ENCODE measurements around the gene ATP7A.

GRCh38 chrX:78037881-78038280 is 127.4 kb downstream of the ATP7A start:
- TF ChIP-seq, protein P1, sequence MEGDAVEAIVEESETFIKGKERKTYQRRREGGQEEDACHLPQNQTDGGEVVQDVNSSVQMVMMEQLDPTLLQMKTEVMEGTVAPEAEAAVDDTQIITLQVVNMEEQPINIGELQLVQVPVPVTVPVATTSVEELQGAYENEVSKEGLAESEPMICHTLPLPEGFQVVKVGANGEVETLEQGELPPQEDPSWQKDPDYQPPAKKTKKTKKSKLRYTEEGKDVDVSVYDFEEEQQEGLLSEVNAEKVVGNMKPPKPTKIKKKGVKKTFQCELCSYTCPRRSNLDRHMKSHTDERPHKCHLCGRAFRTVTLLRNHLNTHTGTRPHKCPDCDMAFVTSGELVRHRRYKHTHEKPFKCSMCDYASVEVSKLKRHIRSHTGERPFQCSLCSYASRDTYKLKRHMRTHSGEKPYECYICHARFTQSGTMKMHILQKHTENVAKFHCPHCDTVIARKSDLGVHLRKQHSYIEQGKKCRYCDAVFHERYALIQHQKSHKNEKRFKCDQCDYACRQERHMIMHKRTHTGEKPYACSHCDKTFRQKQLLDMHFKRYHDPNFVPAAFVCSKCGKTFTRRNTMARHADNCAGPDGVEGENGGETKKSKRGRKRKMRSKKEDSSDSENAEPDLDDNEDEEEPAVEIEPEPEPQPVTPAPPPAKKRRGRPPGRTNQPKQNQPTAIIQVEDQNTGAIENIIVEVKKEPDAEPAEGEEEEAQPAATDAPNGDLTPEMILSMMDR (IDR thresholded peaks at IDR 0.05; ENCODE audit: extremely low read depth in 1 of 2, insufficient read depth in 1 of 2, low read depth in 1 of 2, low read length in 2 of 2): no peak
- TF ChIP-seq MYC (IDR thresholded peaks at IDR 0.05; ENCODE audit: low read depth, low read length) (no peak), EZH2 (IDR thresholded peaks at IDR 0.05; ENCODE audit: borderline replicate concordance, low read depth, low read length, severe bottlenecking) (no peak), POLR2AphosphoS5 (IDR thresholded peaks at IDR 0.05; ENCODE audit: insufficient read depth, low read depth, low read length) (no peak)
